NCI-H1048 (cell line): ENCODE measurements around the gene LIX1L.
A peak's percentile ranks its signal among the peaks of the same experiment; 100 is the strongest.
"Not testable (repeated sequence)": the region's sequence is repeated elsewhere in the genome, so short reads cannot be mapped to it uniquely, and the experiment has no call there.

Experiments used
- DNase-seq: peaks from one replicate; lab custom pipeline; 2025; lab: John Stamatoyannopoulos, UW

LIX1L gene

DNA sequence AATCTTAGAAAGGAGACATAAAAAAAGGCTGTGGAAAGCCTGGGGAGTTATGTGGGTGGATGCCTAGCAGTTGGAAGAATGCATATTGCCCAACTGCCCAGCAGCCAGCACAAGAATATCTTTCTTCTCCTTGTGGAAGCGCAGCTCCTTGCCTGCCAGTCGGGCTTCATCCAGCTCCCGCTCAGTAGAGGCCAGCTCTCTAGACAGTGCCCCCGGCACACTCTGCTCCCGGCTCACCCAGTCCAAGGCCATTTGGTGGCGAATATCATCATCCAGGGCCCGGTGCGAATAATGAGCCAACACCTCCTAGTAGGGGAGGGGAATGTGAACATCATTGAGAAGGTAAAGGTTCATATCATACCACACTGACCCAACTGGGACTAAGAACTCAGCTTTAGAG lies 21.6 kb downstream of the LIX1L start:
- DNase-seq = no peak

GRCh38 chr1:145935708-145936107 lies 22.1 kb downstream of the LIX1L start:
- no peak for DNase-seq

DNA sequence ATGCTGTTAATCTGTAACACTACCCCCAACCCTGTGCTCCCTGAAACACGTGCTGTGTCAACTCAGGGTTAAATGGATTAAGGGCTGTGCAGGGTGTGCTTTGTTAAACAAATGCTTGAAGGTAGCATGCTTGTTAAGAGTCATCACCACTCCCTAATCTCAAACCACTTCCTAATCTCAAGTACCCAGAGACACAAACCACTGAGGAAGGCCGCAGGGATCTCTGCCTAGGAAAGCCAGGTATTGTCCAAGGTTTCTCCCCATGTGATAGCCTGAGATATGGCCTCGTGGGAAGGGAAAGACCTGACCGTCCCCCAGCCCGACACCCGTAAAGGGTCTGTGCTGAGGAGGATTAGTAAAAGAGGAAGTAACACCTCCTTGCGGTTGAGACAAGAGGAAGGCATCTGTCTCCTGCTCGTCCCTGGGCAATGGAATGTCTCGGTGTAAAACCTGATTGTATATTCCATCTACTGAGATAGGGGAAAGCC lies 25.3 kb downstream of the LIX1L start:
- not testable (repeated sequence) for DNase-seq

DNA sequence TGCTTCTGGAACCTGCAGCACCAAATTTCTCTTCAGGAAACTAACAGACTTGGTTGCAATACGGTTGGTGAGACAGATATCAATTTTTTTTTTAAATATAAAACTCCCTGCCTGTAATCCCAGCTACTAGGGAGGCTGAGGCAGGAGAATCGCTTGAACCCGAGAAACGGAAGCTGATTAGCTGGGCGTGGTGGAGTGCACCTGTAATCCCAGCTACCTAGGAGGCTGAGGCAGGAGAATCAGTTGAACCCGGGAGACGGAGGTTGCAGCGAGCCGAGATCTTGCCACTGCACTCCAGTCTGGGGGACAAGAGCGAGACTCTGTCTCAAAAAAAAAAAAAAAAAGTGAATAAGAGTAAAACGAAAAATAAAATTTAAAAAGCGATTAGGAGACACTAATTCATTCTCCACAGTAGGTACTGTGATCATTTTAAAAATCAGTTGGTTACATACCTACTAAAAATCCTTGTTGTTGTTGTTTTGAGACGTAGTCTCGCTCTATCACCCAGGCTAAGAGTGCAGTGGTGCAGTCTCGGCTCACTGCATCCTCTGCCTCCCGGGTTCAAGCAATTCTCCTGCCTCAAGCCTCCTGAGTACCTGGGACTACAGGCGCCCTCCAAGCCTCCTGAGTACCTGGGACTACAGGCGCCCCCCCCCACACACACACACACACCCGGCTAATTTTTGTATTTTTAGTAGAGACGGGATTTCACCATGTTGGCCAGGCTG lies 29.7 kb downstream of the LIX1L start:
- DNase-seq = no peak

GRCh38 chr1:145927063-145927886 lies 30.5 kb downstream of the LIX1L start, which contains the start of gene RBM8A:
Gene RBM8A (minus strand): TSS chr1:145927484. CDS start chr1:145927426, 58 bp downstream.
- peak; percentile 99 for DNase-seq

DNA sequence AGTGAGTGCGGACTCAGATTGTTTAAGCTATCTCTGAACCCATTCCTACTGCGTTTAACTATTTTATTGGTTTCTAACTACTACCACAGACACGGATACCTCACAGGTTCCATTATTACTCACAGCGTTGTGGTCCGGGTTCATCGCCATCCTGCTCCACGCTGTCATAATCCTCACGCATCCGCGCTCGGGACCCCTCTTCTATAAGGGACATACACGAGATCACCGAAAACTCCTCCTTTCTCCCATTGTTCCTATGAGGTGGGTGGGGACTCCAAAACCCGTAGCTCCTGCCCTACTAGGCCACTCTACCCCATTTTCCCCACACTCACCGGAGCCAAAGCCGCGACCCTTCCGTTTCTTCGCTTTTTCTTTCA lies 31.1 kb downstream of the LIX1L start:
- DNase-seq = no peak

DNA sequence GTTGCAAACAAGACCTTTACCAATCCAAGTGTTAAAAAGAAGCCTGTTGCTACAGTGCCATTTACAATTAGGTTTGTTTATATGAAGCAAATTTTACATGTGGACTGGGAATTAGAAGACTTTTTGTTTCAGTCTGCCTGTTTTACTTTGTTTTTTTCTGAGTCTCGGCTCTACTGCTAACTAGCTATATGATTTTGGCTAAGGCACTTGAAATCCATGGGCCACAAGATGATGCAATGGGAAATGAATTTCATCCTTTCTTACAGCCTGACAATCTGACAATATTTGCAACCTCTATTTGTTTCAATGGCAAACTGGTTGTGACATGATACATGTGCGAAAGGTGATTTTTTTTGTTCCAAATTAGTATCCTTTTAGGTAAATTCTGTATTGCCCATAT lies 35.6 kb downstream of the LIX1L start:
- no peak for DNase-seq

- not testable (repeated sequence) for DNase-seq
Measured at GRCh38 chr1:145920297-145920696, 37.5 kb downstream of the LIX1L start.

DNA sequence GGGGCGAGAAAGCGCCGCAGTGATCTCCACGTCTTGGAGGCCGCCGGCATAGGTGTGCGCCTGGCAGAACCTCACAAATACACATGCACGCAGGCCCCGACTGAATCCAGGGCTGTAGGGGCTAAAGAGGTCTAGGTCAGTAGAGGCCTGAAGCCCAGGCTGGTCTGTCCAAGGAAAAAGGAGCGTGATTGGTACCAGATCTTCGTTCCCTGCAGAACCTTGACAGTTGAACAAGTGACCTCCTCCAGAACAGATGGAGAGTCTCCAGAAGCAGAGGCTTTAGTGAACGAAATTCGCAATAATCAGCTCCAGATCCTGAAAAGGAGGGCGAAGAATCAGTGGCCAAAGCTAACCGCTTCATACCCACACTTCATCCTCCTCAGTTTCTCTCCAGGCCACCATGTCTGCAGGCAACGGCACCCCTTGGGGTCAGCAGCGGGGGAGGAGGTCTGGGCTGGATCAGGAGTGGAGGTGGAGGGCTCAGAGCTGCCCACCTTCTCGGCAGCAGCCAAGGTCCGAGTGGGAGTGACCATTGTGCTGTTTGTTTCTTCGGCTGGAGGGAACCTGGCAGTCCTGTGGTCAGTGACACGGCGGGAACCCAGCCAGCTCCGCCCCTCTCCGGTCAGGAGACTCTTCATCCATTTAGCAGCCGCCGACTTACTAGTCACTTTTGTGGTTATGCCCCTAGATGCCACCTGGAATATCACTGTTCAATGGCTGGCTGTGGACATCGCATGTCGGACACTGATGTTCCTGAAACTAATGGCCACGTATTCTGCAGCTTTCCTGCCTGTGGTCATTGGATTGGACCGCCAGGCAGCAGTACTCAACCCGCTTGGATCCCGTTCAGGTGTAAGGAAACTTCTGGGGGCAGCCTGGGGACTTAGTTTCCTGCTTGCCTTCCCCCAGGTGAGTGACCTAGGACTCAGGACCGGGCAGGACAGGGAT lies 38.6 kb downstream of the LIX1L start:
- DNase-seq = no peak

DNA sequence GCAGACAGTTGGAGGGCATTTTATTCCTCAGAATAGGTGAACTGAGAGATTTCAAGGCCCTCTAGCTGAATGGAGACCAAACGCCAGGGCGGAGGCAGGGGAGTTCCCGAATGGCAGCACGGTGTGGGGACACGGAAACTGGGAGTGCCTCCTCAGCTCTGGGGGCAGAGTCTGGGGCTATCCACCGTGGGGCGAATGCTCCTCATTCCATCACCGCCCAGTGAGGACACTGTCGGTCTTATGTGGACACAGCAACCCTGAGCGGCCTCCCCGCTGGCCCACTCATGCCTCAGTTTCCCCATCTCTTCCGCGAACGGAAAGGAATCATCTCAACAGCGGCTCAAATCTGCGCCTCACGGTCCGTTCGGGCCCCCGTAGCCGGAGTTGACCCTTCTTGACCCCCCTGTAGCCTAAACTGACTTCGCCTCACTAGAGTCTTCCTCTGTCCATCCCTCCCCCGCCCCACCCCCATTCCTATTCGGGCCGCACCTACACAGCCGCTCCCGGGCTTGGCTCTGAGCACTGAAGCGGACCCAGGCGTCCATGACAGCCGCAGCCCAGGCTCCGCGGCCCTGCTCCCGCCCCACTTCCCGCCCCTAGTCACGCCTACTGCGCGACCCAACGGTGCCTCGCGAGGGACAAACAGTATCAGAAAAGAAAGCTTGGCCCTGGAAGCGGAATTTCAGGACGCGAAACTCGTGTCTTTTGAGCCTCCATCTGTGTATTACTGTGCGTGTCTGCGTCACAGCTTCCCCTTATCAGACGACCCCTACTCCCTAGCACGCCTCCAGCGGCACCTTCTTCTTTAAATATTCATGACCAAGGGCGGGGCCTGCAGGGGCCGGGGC lies 39.4 kb downstream of the LIX1L start, which contains the start of gene PEX11B:
Gene PEX11B (minus strand): TSS at position 574 of the 848 bp plus-strand sequence. CDS start 29 bp downstream, at position 545.
- peak; percentile 87 for DNase-seq

- no peak for DNase-seq
Measured at GRCh38 chr1:145917595-145917994, 40.2 kb downstream of the LIX1L start.

GRCh38 chr1:145916745-145917144 lies 41.1 kb downstream of the LIX1L start:
- no peak for DNase-seq

DNA sequence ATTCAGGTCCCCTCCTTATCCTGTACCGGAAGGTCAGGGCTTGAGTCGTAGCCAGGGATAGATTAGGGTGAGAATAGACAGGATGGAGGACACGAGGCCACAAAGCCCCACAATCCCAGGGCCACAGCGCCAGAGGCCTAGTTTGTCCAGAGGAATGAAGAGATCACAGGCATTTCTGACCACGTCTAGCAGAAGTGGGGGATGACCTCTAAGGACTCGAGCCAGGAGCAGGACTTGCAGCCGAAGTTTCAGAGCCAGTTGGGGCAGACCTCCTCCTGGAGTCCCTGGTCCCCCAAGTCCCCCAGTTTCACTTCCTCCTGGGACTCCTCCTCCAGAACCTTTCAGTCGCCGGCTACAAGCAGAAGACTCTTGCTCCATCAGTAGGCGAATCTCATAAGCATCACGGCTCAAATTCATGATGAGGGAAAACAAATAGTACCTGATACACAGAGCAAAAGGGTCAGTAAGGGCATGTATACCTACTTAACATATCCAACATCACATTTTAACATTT lies 45.6 kb downstream of the LIX1L start:
- DNase-seq = no peak

DNA sequence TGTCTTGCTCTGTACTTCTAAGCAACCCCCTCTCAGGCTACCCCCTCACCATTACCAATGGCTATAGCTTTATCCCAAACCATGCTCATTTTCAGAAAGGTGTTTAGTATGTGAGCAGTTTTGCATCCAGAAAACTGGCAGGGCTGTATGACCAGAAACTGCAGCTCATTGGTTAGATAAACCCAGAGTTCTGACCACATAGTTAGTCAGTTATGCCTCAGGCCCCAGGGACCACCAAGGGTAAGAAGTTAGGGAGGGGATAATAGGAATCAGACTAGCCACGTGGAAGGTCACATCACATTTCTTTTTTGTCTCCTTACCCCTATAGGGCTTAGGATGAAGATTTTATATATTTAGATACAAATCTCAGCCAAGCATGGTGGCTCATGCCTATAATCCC lies 49.2 kb downstream of the LIX1L start:
- no peak for DNase-seq

- no peak for DNase-seq
Measured at GRCh38 chr1:145906954-145907753, 50.7 kb downstream of the LIX1L start.

DNA sequence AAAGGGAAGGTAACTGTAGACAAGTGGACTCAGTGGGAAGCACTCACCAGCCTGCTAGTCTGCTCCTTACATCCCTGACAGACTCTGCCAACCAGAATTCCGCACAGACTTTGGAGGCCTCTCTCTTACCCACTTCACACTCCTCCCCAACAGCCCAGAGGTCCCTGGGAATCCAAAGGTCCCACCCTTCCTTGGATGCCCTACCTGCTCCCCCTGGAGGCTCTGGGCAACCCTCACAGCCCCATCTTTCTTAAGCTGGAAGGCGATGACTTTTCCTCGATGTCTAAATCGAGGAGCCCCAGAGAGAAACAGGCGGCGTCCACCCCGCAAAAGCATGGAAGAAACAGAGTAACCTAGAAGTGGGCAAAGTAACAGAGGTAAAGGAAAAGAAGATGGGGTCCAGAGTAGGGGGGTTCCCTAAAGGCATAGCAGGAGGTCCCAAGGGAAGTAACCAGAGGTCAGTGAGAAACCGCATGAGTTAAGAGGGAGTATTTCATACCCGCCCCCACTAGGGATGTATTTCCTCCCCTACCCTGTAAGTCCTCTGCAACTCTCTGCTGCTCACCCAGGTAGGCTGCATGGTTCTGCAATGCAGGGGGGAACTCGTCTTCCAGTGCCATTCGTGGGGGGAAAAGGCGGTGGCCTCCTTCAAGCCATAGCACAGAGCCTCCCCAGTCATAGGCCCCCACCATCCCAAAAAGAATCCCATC lies 56.4 kb downstream of the LIX1L start:
- DNase-seq = no peak

DNA sequence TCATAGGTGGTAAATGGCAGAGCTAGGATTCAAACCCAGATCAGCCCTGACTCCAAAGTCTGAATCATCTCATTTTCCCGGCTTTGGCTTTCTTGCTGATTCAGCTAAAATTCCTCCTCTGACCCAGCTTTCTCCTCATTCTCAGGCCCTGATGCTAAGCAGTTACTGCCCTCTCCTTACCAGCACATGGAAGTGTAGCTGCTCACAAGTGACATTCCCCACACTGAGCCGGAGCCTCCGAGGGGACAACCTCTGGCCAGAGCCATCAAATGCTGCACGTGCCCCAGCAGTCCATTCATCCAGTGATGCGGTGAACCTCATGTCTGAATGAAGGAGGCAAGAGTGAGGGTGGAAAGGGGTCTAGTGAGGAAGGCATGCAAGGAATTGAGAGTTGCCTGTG lies 59.1 kb downstream of the LIX1L start:
- DNase-seq = no peak

DNA sequence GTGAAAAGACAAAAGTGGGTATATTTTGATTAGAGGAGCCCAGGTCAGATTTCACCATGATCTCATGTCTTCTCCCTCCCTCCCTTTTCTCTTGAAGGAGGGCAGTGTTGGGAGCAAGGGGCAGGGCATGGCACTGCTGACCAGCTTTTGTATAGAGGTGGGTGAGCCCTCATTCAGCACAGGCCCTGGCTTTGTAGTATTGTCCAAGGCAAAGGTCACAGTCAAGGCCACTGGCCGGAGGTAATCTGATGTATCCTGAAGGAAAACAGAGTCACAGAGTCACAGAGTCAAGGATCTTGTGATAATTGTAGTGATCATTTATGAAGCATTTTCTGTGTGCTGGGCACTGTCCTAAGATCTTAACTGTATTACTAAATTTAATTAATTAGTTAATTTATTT lies 59.8 kb downstream of the LIX1L start:
- DNase-seq = no peak

- DNase-seq = no peak
Measured at GRCh38 chr1:145895471-145895870, 62.3 kb downstream of the LIX1L start.
